Measurements from ENCODE around the gene DYRK3.

DYRK3 gene

DNA sequence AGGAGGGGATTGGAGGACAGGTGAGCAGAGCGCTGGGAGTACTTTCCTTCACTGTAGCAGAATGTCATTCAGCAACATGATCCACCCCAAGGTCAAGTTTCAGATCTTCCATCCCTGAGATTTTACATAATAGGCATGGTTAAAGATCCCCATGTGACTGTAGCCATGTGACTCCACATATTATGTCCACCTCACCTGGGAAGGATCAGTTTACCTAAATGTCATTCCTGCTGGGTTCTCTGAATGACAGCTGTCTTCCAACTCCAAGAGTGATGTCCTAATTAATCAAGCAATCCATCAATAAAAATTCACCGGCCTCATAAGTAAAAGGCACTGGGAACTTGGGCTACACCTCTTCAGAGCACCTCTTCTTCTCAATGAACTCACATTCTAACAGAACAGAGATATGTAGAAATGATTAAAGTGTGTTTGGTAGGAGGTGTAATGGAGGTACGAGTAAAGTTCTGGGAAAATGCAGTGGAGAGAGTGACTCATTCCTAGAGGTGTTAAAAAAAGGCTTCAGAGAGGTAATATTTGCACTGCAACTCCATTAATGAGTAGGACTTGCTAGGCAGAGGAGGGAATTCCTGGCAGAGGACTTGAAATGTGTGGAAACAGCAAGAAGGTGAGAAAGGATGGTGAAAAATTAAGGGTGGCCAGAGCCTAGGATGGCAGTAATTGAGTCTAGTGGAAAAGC is 27.2 kb downstream of the DYRK3 start:
- no peak for DNase-seq

DNA sequence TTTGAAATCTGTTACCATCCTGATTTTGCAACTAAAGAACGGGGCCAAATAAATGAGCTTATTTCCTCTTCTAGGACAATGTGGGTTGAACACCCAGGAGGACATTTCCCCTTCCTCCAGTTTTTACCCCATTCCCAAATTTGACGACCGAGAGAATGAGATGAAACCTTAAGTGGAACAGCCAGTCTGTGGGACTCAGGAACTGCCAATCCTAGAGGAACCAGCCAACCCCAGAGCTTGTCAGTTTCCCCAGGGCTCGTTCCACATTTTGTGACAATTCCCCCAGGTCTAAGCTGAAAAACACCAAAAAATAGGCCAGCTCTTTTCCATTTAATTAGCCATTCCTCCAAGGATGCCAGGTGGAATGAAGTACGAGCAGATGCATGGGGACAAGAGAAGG is 28.0 kb downstream of the DYRK3 start:
- no peak for DNase-seq

DNA sequence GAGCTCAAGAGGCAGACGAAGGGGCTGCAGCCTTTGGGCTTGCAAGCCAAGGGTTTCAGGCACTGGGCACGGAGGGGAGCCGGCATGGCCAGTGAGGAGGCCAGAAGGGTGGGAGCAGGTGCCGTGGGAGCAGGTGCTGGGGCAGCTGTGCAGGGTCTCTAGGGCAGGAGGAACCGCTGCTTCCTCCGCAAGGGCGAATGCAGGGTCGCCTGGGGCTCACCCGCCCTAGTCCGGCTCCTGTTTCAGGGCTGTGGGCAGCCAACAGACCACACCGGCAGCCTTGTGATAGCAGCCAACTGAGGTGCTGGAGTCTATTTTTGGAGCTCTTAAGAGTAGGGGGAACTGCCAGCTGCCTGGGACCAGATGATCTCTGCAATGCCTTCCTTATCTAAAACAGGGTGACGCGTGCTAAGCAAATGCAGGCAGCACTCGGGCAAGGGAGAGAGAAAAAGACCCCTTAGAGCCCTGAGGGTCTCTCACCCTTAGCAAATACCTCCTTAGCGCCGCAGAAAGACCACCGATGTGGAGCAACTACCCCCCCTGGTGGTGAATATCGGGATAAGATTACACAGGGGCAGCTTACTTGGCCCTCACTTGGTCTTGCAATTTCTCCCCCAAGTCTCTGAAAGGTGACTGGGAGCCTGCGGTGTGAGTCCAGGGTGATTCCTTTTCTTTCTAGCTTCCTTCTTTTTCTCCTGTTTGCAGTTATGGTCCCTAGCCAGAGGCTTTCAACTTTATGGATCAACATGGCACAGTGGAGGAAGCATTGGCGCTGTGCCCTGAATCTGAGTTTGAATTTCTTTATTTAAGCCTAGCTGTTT is 28.7 kb downstream of the DYRK3 start:
- peak; percentile 80 for DNase-seq

DNA sequence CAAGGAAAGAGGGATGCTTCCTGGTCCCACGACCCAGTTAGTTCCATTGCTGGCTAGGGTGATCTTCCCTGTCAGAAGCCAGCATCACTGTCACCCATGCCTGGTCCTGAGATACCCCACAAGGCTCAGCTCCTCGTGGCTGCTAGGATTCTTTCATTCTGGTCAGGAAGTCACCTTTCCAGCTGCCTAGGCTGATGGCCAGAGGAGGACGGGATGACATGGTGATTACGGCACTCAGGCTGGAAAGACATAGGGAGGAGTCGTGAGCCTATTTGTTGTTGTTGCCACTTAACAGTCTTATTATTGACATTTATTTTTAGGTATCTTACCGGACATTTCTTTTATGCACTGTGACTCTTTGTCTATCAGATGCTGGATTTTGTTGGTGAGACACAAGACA is 29.4 kb downstream of the DYRK3 start:
- no peak for DNase-seq

DNA sequence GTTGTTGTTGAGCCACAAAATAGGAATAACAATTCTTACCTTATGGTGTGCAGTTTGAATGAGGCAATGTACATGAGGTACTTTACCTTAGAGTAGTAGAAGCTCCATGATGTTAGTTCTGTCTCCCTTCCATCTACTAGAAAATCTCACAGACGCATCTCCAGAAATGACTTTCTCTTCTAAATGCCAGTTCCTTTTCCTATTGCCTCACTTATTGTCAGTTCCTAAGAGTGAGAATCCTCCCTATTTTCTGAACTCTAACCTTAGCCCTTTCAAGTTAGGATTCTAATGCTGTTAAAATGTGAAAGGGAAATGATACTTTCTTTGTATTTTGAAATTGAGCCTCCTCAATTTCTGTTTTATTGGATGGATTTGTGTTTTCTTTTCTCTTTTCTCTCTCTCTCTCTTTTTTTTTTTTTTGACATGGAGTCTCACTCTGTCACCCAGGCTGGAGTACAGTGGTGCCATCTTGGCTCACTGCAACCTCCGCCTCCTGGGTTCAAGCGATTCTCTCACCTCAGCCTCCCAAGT is 30.8 kb downstream of the DYRK3 start:
- DNase-seq, result no peak

DNA sequence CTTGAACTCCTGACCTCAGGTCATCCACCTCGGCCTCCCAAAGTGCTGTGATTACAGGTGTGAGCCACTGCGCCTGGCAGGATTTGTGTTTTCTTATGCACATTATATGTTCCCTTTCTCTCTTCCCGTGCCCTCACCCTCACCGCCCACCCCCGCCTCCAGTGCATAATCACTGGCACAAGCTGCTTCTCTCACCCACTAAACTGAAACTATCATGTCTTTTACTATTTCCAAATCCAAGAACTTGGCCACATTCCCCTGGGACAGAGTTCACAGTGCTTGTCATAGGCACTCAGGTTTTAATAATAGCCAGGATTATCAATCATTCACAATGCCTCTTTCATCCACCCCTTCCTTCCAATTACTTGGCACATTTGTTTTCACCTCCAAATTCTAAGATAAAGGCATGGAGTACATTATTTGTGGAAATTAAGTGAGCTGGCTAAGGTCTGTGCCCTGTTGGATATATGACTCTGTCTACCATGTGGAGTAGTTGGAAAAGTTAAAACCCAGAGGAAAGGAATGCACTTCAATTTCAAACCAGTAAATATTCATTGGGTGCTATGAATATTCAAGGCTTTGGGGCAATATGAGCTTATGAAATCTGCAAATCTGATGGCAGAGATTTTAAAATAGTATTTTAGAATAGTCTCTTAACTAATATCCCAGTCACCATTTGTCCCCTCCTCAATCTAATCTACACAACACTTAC is 31.8 kb downstream of the DYRK3 start:
- DNase-seq, result no peak

DNA sequence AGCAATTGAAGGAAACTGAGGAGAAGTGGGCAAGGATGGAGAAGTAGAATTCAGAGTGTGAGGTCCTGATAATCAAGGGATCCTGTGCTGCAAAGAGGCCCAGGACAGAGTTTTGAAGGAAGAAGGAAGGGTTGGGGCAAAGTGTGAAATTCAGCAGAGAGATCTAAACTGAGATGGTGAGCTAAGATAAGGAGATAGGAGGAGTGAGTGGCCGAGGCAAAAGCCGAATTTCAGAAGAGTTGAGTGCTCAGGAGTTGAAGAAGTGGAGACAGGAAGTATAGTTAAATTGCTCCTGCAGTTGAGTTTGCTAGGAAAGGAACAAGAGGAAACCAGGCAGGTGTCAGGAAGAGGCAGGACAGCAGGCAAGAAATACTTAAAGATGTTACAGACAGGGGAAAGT is 33.0 kb downstream of the DYRK3 start:
- DNase-seq, result no peak

DNA sequence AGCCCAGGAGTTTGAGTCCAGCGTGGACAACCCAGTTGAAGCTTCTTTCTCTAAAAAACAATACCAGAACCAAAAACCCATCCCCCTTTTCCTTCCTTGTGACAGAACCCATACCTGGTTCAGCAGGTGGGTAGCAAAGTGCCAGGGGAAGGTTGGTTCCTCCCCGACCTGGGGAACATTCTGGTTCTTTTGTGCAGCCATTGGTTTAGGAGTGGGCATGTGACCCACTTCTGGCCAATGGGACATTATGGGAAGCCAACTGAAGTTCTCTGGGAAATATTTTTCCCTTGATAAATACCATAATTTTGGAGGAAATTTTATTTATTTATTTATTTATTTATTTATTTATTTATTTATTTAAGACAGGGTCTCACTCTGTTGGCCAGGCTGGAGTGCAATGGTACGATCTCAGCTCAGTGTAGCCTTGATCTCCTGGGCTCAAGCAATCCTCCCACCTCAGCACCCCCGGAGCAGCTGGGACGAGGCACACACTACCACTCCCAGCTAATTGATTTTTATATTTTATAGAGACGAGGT is 33.6 kb downstream of the DYRK3 start:
- no peak for DNase-seq

DNA sequence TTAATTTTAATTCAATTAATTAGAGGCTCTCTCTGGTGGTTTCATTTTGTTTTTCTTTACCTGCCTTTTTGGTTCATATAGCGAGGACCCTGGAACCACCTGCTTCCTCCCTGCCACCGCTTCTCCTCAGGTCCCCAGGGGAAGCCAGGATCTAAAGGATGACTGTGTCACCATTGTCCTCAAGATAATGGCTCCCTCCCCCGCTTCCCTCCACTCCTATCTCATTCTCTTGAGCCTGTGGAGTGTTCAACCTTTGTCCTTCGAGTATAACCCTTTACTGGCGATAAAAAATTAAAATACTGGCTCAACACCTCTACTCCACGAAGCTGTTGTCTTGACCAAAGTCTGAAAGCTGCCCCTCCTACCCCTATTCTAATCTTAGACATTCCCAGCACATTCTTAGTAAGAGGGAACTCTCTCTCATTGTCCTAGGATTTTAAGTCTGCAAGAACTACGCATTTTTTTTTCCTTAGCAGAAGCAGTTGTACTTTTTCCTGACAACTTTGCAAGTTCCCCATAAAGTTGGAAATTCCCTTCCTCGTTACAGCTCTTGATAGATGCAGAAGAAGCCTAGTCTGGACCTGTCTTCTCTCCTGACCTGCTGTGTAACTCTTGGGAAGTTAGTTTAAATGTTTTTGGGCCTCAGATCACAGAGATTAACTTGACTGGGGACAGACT is 36.8 kb downstream of the DYRK3 start:
- DNase-seq, result no peak

DNA sequence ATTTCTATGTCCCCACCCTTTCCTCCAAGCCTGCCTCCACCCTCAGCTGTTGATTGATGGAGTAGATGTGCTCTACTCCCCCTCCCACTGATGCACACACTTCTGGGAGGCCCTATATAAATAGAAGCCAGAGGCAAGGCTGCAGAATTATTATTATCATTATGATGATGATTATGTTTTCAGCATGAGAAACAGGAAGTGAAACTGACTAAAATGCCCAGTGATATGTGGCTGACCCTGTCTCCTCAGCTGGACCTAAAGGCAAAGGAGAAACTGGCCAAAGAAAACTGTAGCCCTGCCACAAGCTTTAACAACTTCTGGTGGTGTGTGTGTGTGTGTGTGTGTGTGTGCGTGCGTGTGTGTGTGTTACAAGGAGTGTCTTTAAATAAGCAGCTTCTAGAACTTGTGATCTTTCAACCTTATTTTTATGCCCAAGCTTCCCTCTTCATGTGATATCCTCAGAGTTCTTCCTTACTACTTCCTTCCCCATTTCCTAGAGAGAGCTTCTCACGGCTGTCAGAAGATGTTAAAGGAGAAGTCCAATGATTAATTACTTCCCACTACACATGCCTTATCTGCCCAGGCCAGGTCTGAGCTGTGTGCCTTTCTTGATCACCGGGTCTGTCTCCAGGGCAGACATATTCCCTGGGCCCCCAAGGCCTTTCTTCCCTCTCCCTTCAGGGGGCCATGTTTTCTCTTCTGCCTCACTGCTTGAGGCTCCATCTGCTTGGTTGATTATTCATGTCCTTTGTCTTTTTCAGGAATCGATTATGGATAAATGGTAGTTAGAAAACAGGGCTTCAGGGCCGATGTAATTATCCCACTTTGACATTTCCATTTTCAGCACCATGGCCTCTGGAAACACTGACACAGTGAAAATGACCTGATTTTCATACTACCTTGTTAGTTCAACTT is 37.8 kb downstream of the DYRK3 start:
- no peak for DNase-seq

DNA sequence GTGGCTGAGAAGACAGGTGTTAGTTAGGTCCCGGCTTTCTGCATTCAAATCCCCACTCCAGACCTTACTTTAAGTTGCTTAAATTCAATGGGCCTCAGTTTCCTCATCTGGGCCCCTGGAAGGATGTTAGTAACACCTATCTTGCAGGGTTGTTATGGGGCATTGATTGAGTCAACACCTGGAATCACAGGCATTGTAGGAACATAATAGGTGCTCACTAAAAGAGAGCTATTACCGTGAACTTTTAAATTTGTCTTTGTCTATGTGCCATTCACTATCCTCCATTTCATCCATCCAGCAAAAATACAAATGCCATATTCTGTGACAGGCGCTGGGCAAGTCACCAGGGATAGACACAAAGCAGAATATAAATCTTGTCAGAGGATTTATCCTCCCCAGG is 38.9 kb downstream of the DYRK3 start:
- no peak for DNase-seq

DNA sequence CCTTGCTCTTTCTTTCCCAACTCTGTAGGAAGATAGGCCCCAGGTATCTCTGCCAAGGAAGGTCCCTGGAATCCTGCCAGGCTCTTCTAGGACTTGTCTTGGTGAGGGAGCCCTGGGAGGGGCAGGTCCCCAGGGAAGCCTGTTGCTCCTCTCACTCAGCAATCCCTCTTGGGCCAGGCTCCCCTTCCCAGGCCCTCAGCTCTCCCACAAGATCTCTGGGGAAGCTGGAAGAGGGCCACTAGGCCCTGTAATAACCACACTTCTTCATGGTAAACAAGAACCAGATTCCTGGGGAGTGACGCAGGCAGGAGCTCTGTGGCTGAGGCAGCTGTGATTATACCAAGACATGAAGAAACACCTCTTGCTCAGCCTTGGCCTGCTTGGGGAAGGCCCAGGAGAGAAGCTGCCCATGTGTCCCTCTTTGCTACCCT is 39.4 kb downstream of the DYRK3 start:
- DNase-seq, result no peak

DNA sequence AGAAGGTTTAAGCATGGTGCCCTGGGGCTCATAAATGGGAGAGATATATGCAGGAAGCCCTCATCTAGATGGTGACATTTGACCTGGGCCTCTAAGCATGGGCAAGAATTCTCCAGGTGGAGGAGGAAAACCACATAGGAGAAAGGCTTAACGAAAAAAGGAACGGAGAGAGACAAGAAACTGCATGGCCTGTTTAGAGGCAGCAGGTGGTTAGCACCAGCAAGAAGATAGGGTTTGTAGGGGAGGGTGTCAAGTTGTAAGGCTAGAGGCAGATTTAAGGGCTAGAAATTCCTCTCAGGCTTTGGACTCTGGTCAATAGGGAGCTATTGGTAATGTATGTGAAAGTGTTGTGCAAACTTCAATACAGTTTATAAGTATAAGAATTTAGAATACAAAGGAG is 41.2 kb downstream of the DYRK3 start:
- no peak for DNase-seq

DNA sequence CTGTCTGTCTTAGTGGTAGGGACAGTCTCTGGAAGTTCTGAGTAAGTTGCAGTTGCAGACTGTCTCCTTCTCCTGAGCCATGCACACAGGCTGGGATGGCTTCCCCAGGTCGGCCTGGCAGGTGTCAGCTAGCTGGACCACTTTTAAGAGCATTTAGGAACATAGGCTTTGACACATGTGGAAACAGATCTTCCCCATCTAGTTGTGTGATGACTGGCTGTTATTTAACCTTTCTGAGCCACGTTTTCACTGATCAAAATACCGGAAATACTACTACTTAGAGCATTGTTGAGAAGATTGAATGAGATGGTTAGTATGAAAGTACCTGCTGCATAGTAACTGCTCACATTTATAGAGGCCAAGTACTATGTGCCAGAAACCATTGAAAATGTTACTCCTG is 43.2 kb downstream of the DYRK3 start:
- DNase-seq, result no peak

DNA sequence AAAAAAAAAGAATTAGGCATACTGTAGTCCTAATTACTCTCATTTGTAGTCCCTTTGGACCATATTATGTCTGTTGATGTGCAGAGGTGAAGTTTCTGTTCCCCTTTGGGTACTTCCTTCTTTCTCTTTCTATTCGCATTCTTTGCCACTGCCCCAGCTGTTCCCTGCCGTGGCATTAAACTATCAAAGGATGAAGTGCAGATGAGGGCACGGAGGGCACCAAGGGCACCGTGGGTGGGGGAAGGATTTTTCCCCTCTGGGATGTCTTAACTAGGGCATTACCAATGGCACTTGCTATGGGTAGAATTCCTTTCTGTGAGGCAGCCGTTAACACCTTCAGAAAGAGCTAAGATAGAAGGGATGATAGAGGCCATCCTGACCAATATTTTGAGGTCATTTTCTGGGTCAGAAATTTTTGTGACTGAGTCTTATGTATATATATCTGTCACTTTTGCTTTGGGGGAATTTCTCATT is 44.4 kb downstream of the DYRK3 start:
- no peak for DNase-seq

DNA sequence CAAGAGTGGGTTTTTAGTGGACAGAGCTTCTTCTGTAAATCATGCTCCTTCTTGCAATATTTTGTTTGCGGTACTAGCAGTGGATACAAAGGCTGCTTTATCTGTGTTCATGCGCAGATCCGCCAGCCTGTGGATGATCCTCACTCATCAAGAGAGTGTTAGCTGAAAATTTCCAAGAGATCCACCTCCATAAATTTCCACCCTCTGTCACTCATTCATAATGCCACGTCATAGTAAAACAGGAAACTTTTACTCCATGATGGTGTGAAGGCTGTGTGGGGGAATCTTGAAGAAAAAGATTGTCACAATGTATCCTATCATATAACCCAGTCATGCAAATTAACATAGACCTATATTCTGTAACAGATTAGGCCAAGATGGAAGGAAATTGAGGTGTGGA is 44.9 kb downstream of the DYRK3 start:
- DNase-seq, result no peak

DNA sequence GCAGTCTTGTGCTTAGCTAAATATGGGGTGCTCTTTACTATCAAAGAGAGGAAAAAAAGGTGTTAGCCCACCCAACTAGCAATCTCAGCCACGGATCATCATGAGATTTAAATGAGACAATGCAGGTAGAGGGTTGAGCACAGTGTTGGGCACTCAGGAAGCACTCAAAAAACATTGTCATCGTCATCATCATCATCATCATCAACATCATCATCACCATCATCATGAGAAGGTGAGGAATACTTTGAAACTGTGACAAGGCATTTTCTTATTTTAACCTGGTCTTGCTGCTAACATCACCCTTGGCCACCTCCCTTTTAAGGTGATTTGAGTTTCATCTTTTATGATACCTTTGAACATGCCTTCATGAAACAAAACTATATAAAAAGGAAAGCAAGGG is 46.0 kb downstream of the DYRK3 start:
- no peak for DNase-seq

DNA sequence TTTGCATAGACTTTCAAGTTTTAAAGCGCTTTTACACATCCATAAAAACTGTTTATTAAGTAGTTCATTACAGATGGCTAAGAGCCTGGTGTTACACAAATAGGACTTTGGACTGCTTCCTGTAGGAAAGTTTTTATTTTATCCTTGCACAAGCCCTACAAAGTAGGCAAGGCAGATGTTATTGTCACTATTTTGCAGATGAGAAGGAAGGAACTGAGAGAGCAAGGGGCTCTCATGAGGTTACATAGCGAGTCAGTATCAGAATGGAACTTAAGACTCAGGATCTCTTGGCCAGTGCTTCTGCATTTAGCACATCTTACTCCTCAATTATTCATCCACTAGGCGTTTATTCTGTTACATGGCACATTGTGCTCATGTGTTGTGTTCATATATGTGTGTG is 46.8 kb downstream of the DYRK3 start:
- DNase-seq, result no peak

DNA sequence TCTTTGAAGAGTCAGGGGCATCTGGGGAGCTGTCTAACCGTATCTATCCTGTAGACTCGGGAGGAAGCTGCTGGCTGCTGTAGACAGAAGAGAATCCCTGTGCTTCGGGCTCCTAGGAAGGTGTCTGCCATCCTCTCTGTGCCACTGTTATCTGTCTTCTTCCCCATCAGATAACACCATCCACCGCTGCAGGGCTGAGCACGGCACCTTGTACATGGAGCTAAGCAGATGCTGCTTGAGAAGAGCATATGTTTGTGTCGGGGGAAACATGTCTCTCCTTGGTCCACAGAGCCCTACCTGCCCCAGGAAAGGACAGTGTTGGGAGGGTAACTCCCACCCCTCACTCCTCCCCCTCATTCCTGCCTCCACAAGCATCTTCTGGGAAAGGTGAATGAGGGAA is 48.0 kb downstream of the DYRK3 start:
- DNase-seq, result no peak

DNA sequence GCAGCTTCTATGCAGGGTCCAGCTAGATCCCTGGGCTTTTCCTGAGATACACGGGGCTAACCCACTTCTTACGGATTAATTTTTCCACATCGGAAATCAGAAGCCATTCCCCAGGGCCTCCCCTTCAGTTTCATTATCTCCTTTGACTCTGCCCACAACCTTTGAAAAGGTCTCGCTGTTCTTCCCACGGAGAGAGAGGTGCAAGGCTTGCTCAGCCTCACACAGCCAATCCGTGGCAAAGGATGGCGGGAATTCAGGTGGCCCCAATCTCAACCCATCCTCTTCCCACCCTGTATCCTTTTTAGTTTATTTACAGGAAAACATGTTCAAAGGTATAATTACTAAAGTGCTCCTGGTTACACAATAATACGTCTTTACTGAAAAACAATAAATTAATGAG is 48.7 kb downstream of the DYRK3 start:
- DNase-seq, result no peak

Measured in stimulated activated CD4-positive, alpha-beta T cell treated with anti-CD3 and anti-CD28 coated beads, Interleukin-4, amount 100 ng/mL, for 24 hours (primary cell).